DND-41 (cell line): ENCODE data around the gene PGAM1.

Source experiments
- CTCF ChIP-seq: IDR thresholded peaks from 2 replicates; pipeline ENCODE4 v1.5.1; 2012; ENCODE audit warnings: borderline replicate concordance, low read length, moderate library complexity, mild to moderate bottlenecking; ENCODE audit not compliant: poor library complexity, severe bottlenecking; ENCODE audit errors: extremely low read depth
- EZH2 ChIP-seq: IDR thresholded peaks from 3 replicates; pipeline ENCODE4 v1.6.1; 2012; ENCODE audit warnings: borderline replicate concordance, low read depth, mild to moderate bottlenecking, moderate library complexity, low read length, inconsistent platforms; ENCODE audit not compliant: severe bottlenecking

DNA sequence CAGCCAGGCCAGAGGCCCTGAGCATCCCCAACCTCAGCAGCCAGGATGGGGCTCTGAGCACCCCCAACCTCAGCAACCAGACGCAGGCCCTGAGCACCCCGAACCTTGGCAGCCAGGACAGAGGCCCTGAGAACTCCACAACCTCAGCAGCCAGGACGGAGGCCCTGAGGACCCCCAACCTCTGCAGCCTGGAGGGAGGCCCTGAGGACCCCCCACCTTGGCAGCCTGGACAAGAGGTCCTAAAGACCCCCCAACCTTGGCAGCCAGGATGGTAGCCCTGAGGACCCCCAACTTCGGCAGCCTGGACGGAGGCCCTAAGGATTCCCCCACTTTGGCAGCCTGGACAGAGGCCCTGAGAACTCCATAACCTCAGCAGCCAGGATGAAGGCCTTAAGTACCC is 41.8 kb upstream of the PGAM1 start:
- no peak for TF ChIP-seq CTCF
- no peak for TF ChIP-seq EZH2
